ENCODE results near the gene SAMMSON.

SAMMSON gene

GRCh38 chr3:70065696-70066253 is 66.2 kb downstream of the SAMMSON start:
- no peak overlapping the region for H3K27ac ChIP-seq (replicated peaks)
- peaks cover 6% of the 10 kb centered on the region for H3K27me3 ChIP-seq (ENCODE audit: insufficient read depth, poor library complexity, severe bottlenecking)
- no peak for DNase-seq (ENCODE audit: low read depth in 1 of 2, low spot score in 1 of 2)
- no peak overlapping the region for H3K4me3 ChIP-seq (replicated peaks; ENCODE audit: insufficient read depth, low read length)
- TF ChIP-seq POLR2AphosphoS5 (IDR thresholded peaks at IDR 0.05; ENCODE audit: low read depth) = no peak
- TF ChIP-seq REST (IDR thresholded peaks at IDR 0.05; ENCODE audit: insufficient replicate concordance, low read depth) = no peak
- TF ChIP-seq GABPA (IDR thresholded peaks at IDR 0.05; ENCODE audit: low read depth) = no peak
- TF ChIP-seq CTCF (IDR thresholded peaks at IDR 0.05; ENCODE audit: insufficient read depth, low read length) = no peak
- no peak for TF ChIP-seq SPI1 (IDR thresholded peaks at IDR 0.05; ENCODE audit: borderline replicate concordance, low read depth)

- no peak for DNase-seq (ENCODE audit: low read depth in 1 of 2, low spot score in 1 of 2)
- Histone ChIP-seq H3K4me3 (replicated peaks; ENCODE audit: insufficient read depth, low read length) (no peak overlapping the region), H3K27me3 (ENCODE audit: insufficient read depth, poor library complexity, severe bottlenecking) (peaks cover 8% of the 10 kb centered on the region), H3K27ac (replicated peaks) (no peak overlapping the region)
- no peak for TF ChIP-seq GABPA (IDR thresholded peaks at IDR 0.05; ENCODE audit: low read depth)
- TF ChIP-seq SPI1 (IDR thresholded peaks at IDR 0.05; ENCODE audit: borderline replicate concordance, low read depth) = no peak
- TF ChIP-seq POLR2AphosphoS5 (IDR thresholded peaks at IDR 0.05; ENCODE audit: low read depth) = no peak
- no peak for TF ChIP-seq REST (IDR thresholded peaks at IDR 0.05; ENCODE audit: insufficient replicate concordance, low read depth)
- no peak for TF ChIP-seq CTCF (IDR thresholded peaks at IDR 0.05; ENCODE audit: insufficient read depth, low read length)
Measured at GRCh38 chr3:70067860-70068521, 68.5 kb downstream of the SAMMSON start.

- H3K4me3 ChIP-seq (replicated peaks; ENCODE audit: insufficient read depth, low read length) = no peak overlapping the region
- H3K27me3 ChIP-seq (ENCODE audit: insufficient read depth, poor library complexity, severe bottlenecking) = peaks cover 10% of the 10 kb centered on the region
- DNase-seq (ENCODE audit: low read depth in 1 of 2, low spot score in 1 of 2) = no peak
- H3K27ac ChIP-seq (replicated peaks) = no peak overlapping the region
- TF ChIP-seq CTCF (IDR thresholded peaks at IDR 0.05; ENCODE audit: insufficient read depth, low read length) (no peak), GABPA (IDR thresholded peaks at IDR 0.05; ENCODE audit: low read depth) (no peak)
Measured at GRCh38 chr3:70069557-70069956, 70.0 kb downstream of the SAMMSON start.

- DNase-seq (ENCODE audit: low read depth in 1 of 2, low spot score in 1 of 2) = no peak
- H3K27ac ChIP-seq (replicated peaks) = no peak overlapping the region
- TF ChIP-seq CTCF (IDR thresholded peaks at IDR 0.05; ENCODE audit: insufficient read depth, low read length) (no peak), SPI1 (IDR thresholded peaks at IDR 0.05; ENCODE audit: borderline replicate concordance, low read depth) (no peak), GABPA (IDR thresholded peaks at IDR 0.05; ENCODE audit: low read depth) (no peak), REST (IDR thresholded peaks at IDR 0.05; ENCODE audit: insufficient replicate concordance, low read depth) (no peak)
- peaks cover 14% of the 10 kb centered on the region for H3K27me3 ChIP-seq (ENCODE audit: insufficient read depth, poor library complexity, severe bottlenecking)
- no peak overlapping the region for H3K4me3 ChIP-seq (replicated peaks; ENCODE audit: insufficient read depth, low read length)
Measured at GRCh38 chr3:70071138-70071537, 71.6 kb downstream of the SAMMSON start.
